IPS-NIHi11 (cell line): ENCODE measurements around the gene ATP4B.

Experiments used
- DNase-seq: peaks from one replicate; pipeline ENCODE4 v3.0.0; 2012; ENCODE audit warnings: mixed read lengths, low spot score

Gene ATP4B

GRCh38 chr13:113657851-113658741 is at the start of gene ATP4B:
Gene ATP4B, minus strand, starts transcription at chr13:113658198. Its CDS starts 54 bp downstream, at chr13:113658144.
- DNase-seq, result no peak

- no peak for DNase-seq
Measured at GRCh38 chr13:113672002-113672651, 14.1 kb upstream of the ATP4B start.

GRCh38 chr13:113671066-113672001 is 13.3 kb upstream of the ATP4B start:
- no peak for DNase-seq

- no peak for DNase-seq
Measured at GRCh38 chr13:113670541-113670940, 12.5 kb upstream of the ATP4B start.

- no peak for DNase-seq
Measured at GRCh38 chr13:113669755-113670341, 11.8 kb upstream of the ATP4B start.

DNA sequence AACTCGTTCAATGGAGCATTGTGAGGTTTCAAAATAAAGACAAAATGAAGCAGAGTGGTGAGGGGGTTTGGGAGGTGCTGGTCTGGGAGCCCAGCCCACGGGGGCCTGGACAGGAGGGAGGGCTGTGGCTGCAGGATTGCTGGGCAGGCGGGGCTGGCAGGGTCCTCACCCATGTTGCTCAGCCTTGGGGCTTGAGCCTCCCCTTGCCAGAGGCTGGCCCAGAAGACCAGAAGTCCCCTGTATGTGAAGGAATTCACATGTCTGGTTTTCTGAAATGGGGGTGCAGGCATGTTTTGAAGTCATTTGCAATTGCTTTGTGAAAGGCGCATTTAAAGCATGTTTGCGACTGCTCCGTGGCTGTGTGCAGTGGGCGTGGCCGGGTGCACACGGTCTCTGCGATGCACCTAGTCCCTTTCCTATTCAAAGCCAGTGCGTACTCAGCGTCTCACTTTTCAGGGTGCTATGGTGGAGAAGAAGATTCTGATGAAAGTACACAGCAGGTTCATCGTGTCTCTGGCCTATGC is 11.3 kb upstream of the ATP4B start:
- no peak for DNase-seq

GRCh38 chr13:113668491-113668971 is 10.5 kb upstream of the ATP4B start:
- DNase-seq, result no peak

DNA sequence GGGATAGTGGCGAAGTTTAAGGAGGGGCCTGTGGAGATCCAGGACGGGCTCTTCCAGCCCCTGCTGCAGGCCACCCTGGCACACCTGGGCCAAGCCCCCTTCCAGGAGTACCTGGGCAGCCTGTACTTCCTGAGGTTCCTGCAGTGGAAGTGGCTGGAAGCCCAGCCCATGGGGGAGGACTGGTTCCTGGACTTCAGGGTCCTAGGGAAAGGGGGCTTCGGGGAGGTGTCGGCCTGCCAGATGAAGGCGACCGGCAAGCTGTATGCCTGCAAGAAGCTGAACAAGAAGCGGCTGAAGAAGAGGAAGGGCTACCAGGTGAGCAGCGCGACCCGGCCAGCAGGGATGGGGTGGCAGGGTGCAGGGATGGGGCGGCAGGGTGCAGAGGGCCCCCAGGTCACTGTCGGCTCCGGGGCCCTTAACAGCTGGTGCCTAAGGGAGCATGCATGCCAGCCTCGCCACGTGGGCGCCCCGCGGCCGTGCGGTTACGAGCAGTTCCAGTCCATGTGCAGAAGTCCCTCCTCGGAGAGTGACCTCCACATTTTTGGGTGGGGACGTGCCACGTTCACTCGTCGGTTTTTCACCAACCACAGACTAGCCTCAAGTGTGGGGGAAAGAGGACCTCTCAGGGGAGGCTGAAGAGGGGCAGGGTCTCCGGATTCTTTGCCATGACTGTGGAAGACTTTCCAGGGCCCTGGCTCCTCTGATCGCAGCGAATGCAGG is 9.9 kb upstream of the ATP4B start:
- no peak for DNase-seq

- DNase-seq, result no peak
Measured at GRCh38 chr13:113666951-113667701, 9.1 kb upstream of the ATP4B start, which contains the start of gene GRK1. Gene GRK1, plus strand, starts transcription at chr13:113667219. Its CDS starts 168 bp downstream, at chr13:113667387.

- DNase-seq, result no peak
Measured at GRCh38 chr13:113666329-113666670, 8.3 kb upstream of the ATP4B start.

DNA sequence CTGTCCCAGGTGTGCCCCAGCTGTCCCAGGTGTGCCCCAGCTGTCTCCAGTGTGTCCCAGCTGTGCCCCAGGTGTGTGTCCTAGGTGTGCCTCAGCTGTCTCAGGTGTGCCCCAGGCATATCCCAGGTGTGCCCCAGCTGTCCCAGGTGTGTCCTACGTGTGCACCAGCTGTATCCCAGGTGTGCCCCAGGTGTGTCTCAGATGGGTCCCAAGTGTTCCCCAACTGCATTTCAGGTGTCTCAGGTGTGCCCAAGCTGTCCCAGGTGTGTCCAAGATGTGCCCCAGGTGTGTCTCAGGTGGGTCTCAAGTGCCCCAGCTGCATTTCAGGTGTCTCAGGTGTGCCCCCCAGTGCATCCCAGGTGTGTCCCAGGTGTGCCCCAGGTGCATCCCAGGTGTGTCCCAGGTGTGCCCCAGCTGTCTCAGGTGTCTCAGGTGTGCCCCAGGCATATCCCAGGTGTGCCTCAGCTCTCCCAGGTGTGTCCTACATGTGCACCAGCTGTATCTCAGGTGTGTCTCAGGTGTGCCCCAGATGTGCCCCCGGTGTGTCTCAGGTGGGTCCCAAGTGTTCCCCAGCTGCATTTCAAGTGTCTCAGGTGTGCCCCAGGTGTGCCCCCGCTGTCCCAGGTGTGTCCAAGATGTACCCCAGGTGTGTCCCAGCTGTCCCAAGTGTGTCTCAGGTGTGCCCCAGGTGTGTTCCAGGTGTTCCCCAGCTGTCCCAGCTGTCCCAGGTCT is 7.8 kb upstream of the ATP4B start:
- DNase-seq, result no peak

DNA sequence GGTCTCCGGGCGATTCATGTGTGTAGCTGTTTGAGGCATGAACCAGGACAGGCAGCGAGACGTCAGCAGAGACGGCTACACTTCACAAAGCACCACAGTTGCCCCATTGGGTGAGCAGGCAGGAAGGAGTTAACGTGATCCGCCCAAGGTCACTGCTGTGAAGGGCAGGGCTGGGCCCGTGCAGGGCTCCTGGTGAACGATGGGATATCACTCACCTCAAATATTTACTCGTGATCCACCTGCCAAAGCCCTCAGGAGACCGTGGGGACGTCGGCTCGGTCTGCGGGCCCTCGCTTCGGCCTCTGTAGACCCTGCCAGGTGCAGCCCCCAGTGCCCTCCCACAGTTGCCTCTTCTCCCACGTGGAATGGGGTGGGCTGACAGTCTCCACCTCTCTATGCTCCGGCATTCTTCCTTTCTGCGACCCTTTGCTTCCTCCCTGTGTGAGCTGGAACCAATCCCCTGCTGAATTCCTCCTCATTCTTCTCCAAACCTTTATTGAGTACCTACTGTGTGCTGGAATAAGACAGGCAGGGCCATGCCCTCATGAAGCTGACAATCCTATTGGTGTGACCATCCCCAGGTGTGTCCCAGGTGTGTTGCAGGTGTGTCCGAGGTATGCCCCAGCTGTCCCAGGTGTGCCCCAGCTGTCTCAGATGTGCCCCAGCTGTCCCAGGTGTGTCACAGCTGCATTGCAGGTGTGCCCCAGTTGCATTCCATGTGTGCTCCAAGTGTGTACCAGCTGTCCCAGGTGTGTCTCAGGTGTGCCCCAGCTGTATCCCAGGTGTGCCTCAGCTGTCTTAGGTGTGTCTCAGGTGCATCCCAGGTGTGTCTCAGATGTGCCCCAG is 7.0 kb upstream of the ATP4B start:
- DNase-seq, result no peak

DNA sequence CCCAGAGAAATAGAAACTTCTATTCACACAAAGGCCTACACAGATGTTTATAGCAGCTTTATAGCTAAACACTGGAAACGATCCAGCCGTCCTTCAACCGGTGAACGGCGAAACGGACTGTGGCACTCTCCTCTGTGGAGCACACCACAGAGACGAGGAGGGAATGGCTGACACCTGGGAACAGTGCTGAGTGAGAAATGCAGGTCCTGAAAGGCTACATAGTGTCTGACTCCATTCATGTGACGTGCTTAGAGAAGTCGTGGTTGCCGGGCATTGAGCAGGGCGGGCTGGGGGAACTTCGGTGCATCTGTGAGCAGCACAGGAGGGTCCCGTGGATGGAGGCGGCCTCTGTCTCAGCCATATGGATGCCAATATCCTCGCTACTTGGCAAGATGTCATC is 5.9 kb upstream of the ATP4B start:
- no peak for DNase-seq

DNA sequence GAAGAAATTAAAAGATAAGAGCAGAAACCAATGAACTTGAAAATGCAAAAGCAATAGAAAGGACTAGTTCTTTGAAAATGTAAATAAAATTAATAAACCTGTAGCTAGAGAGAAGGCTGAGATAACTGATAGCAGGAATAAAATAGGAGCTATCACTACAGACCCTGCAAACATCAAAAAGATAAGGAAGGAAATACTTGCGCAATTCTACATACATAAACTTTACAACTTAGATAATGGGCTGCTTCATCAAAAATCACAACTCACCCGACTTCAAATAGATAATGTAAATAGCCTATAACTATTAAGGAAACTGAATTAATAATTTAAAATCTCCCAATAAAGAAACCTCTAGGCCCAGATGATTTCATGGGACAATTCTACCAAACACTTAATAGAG is 3.5 kb upstream of the ATP4B start:
- no peak for DNase-seq

GRCh38 chr13:113660066-113660465 is 2.1 kb upstream of the ATP4B start:
- DNase-seq, result no peak

GRCh38 chr13:113659337-113659736 is 1.3 kb upstream of the ATP4B start:
- DNase-seq, result no peak

DNA sequence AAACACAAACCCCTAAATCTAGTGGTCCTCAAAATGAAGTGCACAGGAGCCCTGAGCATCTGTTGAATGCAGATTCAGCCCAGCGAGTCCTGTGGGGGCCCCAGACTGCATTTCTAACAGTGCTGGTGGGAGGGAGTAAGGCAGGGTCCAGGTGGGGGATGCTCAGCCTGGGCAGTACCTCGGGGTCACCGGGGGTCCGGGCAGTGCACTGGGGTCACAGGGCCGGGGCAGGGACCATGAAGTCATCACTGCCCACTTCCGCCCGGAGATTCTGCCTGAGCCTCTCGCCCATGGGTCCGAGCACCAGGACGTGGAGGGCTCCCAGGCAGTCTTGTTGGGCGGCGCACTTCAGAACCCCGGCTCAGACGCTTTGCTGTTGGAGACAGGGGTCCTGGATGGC is 838 bp upstream of the ATP4B start:
- no peak for DNase-seq
